Measurements from ENCODE around the gene PDHB. TPM values are rescaled to one million over a fixed set of nuclear protein-coding genes. Genes with fewer than 3 reads are reported as not detected.

The PDHB gene
- total RNA-seq, 1 donor from 2014 or later: 76.9 TPM

GRCh38 chr3:58411036-58411435 lies 22.6 kb downstream of the PDHB start:
- no peak for DNase-seq (ENCODE audit: extremely low spot score, unreplicated experiment)
- H3K27ac Mint-ChIP-seq: no peak overlapping the region
- TF ChIP-seq CTCF (conservative IDR thresholded peaks at IDR 0.05): no peak
- H3K4me3 Mint-ChIP-seq: no peak overlapping the region
- H3K36me3 Mint-ChIP-seq: peaks cover 16% of the 10 kb centered on the region
- H3K9me3 Mint-ChIP-seq: no peaks in the 10 kb centered on the region
- H3K4me1 Mint-ChIP-seq (ENCODE audit: unreplicated experiment): peaks cover 8% of the 10 kb centered on the region
- H3K27me3 Mint-ChIP-seq: no peaks in the 10 kb centered on the region

GRCh38 chr3:58409663-58410062 lies 24.0 kb downstream of the PDHB start:
- no peak for DNase-seq (ENCODE audit: extremely low spot score, unreplicated experiment)
- Mint-ChIP-seq H3K4me3 (no peak overlapping the region), H3K27ac (no peak overlapping the region), H3K36me3 (peaks cover 16% of the 10 kb centered on the region), H3K4me1 (ENCODE audit: unreplicated experiment) (peaks cover 7% of the 10 kb centered on the region), H3K9me3 (no peaks in the 10 kb centered on the region), H3K27me3 (no peaks in the 10 kb centered on the region)
- no peak for TF ChIP-seq CTCF (conservative IDR thresholded peaks at IDR 0.05)

GRCh38 chr3:58408906-58409305 lies 24.7 kb downstream of the PDHB start:
- no peaks in the 10 kb centered on the region for H3K4me1 Mint-ChIP-seq (ENCODE audit: unreplicated experiment)
- no peak for TF ChIP-seq CTCF (conservative IDR thresholded peaks at IDR 0.05)
- no peak overlapping the region for H3K27ac Mint-ChIP-seq
- peaks cover 20% of the 10 kb centered on the region for H3K36me3 Mint-ChIP-seq
- no peak for DNase-seq (ENCODE audit: extremely low spot score, unreplicated experiment)
- H3K27me3 Mint-ChIP-seq: no peaks in the 10 kb centered on the region
- H3K4me3 Mint-ChIP-seq: no peak overlapping the region
- no peaks in the 10 kb centered on the region for H3K9me3 Mint-ChIP-seq

- DNase-seq (ENCODE audit: extremely low spot score, unreplicated experiment): no peak
- TF ChIP-seq CTCF (conservative IDR thresholded peaks at IDR 0.05): no peak
- no peak overlapping the region for H3K27ac Mint-ChIP-seq
Measured at GRCh38 chr3:58404396-58404795, 29.2 kb downstream of the PDHB start.

DNA sequence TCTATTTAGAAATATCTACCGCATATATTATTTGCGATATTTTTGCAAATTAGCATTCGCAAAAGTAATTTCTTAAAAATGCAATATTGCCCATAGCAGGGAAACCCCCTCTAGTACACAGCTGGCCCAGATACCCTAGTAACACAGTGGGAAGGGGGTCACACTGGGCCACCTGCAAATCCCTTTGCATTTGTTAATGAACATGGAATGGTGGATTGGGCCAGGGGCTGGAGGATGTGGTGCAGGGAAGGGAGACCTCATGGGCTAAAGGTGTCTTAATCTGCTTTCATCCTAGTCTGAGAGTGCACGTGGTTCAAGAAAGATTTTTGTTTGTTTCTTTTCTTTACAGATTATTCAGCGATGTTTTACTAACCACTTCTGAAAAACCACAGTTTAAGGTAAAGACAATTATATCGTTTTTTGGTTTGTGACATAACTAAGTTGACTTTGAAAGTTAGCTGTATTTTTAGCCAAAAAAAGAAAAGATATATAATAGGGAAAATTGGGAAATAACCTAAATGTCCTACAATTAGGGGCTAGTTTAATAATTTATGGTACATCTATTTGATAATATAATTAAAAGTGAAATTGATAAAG lies 30.0 kb downstream of the PDHB start:
- Mint-ChIP-seq H3K9me3 (no peaks in the 10 kb centered on the region), H3K27ac (no peak overlapping the region), H3K4me3 (no peak overlapping the region), H3K4me1 (ENCODE audit: unreplicated experiment) (no peaks in the 10 kb centered on the region), H3K36me3 (peaks cover 9% of the 10 kb centered on the region), H3K27me3 (no peaks in the 10 kb centered on the region)
- TF ChIP-seq CTCF (conservative IDR thresholded peaks at IDR 0.05): no peak
- no peak for DNase-seq (ENCODE audit: extremely low spot score, unreplicated experiment)

More at GRCh38 chr3:58404396-58404795, 29.2 kb downstream of the PDHB start:
- Mint-ChIP-seq H3K9me3 (no peaks in the 10 kb centered on the region), H3K36me3 (peaks cover 14% of the 10 kb centered on the region), H3K4me3 (no peak overlapping the region), H3K27me3 (no peaks in the 10 kb centered on the region), H3K4me1 (ENCODE audit: unreplicated experiment) (no peaks in the 10 kb centered on the region)
